ENCODE results near the gene EIPR1.

DNA sequence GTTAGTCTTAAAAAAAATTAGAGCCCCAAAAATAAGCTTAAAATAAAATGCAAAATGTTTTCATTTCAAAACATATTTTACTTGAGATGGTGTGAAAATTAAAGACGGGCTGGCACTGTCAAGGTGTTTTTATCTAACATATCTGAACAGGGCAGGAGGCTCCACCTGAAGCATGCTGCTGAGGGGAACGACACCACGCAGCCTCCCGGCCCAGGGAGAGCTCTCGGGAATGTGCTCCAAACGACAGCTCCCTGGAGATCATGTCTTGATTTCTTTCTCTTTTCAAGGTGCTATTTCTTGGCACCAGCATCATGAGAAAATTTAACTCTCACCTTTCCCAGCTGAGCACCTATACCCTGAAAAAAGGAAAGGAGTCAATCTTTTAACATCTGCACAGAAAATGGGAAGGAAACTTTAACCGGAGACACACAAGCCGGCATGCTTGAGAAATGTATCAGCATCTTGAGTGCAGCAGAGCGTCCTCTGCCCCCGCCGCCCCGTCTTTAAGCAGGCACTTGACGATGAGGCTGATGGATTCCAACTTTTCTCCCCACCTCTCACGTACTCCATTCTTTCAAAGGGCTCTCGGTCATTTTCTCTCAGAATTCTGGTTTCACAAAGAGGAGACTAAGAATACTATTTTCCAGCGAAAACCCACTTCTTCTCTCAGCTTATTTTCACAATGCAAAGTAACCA is 56.6 kb downstream of the EIPR1 start:
- TF ChIP-seq CTCF (IDR thresholded peaks at IDR 0.05) (no peak), RFX5 (IDR thresholded peaks at IDR 0.05) (no peak), MYC (IDR thresholded peaks at IDR 0.05; ENCODE audit: borderline replicate concordance, low read length) (no peak), FOSL2 (IDR thresholded peaks at IDR 0.05) (no peak), FOSL2 (CRISPR knock-in tag; IDR thresholded peaks at IDR 0.05) (no peak), POLR2A (IDR thresholded peaks at IDR 0.05; ENCODE audit: low read length) (no peak), RAD21 (conservative IDR thresholded peaks at IDR 0.05 in 1 of 2, IDR thresholded peaks at IDR 0.05 in 1 of 2) (no peak), CBX2 (IDR thresholded peaks at IDR 0.05; ENCODE audit: borderline replicate concordance, low read depth) (no peak), MAZ (IDR thresholded peaks at IDR 0.05; ENCODE audit: borderline replicate concordance, low read depth, low read length) (no peak), PBX3 (IDR thresholded peaks at IDR 0.05) (no peak), CEBPB (IDR thresholded peaks at IDR 0.05) (no peak), EP300 (IDR thresholded peaks at IDR 0.05) (no peak), E2F6 (IDR thresholded peaks at IDR 0.05; ENCODE audit: borderline replicate concordance, low read depth) (no peak)
- TF ChIP-seq, protein P1, sequence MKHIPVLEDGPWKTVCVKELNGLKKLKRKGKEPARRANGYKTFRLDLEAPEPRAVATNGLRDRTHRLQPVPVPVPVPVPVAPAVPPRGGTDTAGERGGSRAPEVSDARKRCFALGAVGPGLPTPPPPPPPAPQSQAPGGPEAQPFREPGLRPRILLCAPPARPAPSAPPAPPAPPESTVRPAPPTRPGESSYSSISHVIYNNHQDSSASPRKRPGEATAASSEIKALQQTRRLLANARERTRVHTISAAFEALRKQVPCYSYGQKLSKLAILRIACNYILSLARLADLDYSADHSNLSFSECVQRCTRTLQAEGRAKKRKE (CRISPR knock-in tag; IDR thresholded peaks at IDR 0.05; ENCODE audit: low read depth), result no peak
